KMS-11 (cell line): ENCODE data around the gene PCDH15.

Source experiments
- H2AFZ ChIP-seq: fragments of 200-600 bp; sonication (generic); 2 replicates; pipeline ENCODE4 v1.6.1; 2016; ENCODE audit warnings: antibody characterized with exemption, mixed run types, low read depth
- H3K27ac ChIP-seq: fragments of 200-600 bp; sonication (generic); 2 replicates; pipeline ENCODE4 v1.6.1; 2016; ENCODE audit warnings: mild to moderate bottlenecking, mixed run types
- H3K27me3 ChIP-seq: fragments of 200-600 bp; sonication (generic); 2 replicates; pipeline ENCODE4 v1.6.1; 2017; ENCODE audit warnings: mild to moderate bottlenecking, low read depth, mixed run types, moderate library complexity; ENCODE audit not compliant: insufficient read depth
- H3K36me3 ChIP-seq: fragments of 200-600 bp; sonication (generic); 2 replicates; pipeline ENCODE4 v1.6.1; 2017; ENCODE audit warnings: mild to moderate bottlenecking, mixed run types; ENCODE audit not compliant: insufficient read depth
- H3K4me1 ChIP-seq: fragments of 200-600 bp; sonication (generic); 2 replicates; pipeline ENCODE4 v1.6.1; 2016; ENCODE audit warnings: mild to moderate bottlenecking, low read depth, mixed run types; ENCODE audit not compliant: poor library complexity, severe bottlenecking
- H3K4me2 ChIP-seq: fragments of 200-600 bp; sonication (generic); 2 replicates; pipeline ENCODE4 v1.7.0; 2016; ENCODE audit warnings: mild to moderate bottlenecking, mixed run types
- H3K4me3 ChIP-seq: fragments of 200-600 bp; sonication (generic); IDR thresholded peaks from 2 replicates; pipeline ENCODE4 v1.6.1; 2017; ENCODE audit warnings: low read depth, low read length, mixed read lengths; ENCODE audit not compliant: insufficient read depth
- H3K79me2 ChIP-seq: fragments of 200-600 bp; sonication (generic); 2 replicates; pipeline ENCODE4 v1.6.1; 2016; ENCODE audit warnings: low read depth, mixed run types; ENCODE audit not compliant: insufficient read depth
- H3K9ac ChIP-seq: fragments of 200-600 bp; sonication (generic); 2 replicates; pipeline ENCODE4 v1.6.1; 2016; ENCODE audit warnings: mild to moderate bottlenecking, mixed run types
- H4K20me1 ChIP-seq: fragments of 200-600 bp; sonication (generic); 2 replicates; pipeline ENCODE4 v1.6.1; 2016; ENCODE audit warnings: mild to moderate bottlenecking, mixed run types; ENCODE audit not compliant: insufficient read depth
- CTCF ChIP-seq: fragments of 200-600 bp; sonication (generic); conservative IDR thresholded peaks from 2 replicates; pipeline ENCODE4 v1.6.1; 2017; ENCODE audit warnings: low read depth, mild to moderate bottlenecking, antibody characterized with exemption, low read length, moderate library complexity, mixed read lengths

The PCDH15 gene

GRCh38 chr10:54137396-54137795, 663.6 kb downstream of the PCDH15 start:
- Histone ChIP-seq H3K79me2 (no peaks in the 10 kb centered on the region), H3K9ac (no peak overlapping the region), H3K27me3 (no peaks in the 10 kb centered on the region), H3K36me3 (no peaks in the 10 kb centered on the region), H3K4me3 (no peak overlapping the region), H2AFZ (no peak overlapping the region), H3K4me2 (no peak overlapping the region), H3K27ac (no peak overlapping the region), H3K4me1 (no peaks in the 10 kb centered on the region), H4K20me1 (no peaks in the 10 kb centered on the region)
- TF ChIP-seq CTCF, result no peak

GRCh38 chr10:54133203-54133602, 667.8 kb downstream of the PCDH15 start:
- no peaks in the 10 kb centered on the region for H4K20me1 ChIP-seq
- H3K27me3 ChIP-seq, result no peaks in the 10 kb centered on the region
- H3K4me3 ChIP-seq, result no peak overlapping the region
- H3K27ac ChIP-seq, result no peak overlapping the region
- H3K36me3 ChIP-seq, result no peaks in the 10 kb centered on the region
- no peak overlapping the region for H3K4me2 ChIP-seq
- no peaks in the 10 kb centered on the region for H3K4me1 ChIP-seq
- H2AFZ ChIP-seq, result no peak overlapping the region
- H3K79me2 ChIP-seq, result no peaks in the 10 kb centered on the region
- peak; percentile 41 for TF ChIP-seq CTCF
- no peak overlapping the region for H3K9ac ChIP-seq

GRCh38 chr10:54131833-54132232, 669.2 kb downstream of the PCDH15 start:
- H3K4me2 ChIP-seq, result no peak overlapping the region
- no peak overlapping the region for H3K9ac ChIP-seq
- no peak for TF ChIP-seq CTCF

GRCh38 chr10:54130394-54130793, 670.6 kb downstream of the PCDH15 start:
- TF ChIP-seq CTCF, result no peak
- Histone ChIP-seq H3K4me3 (no peak overlapping the region), H3K4me2 (no peak overlapping the region), H3K79me2 (no peaks in the 10 kb centered on the region), H3K27ac (no peak overlapping the region), H4K20me1 (no peaks in the 10 kb centered on the region), H3K27me3 (no peaks in the 10 kb centered on the region), H3K36me3 (no peaks in the 10 kb centered on the region), H2AFZ (no peak overlapping the region), H3K4me1 (no peaks in the 10 kb centered on the region), H3K9ac (no peak overlapping the region)

More at GRCh38 chr10:54131833-54132232, 669.2 kb downstream of the PCDH15 start:
- Histone ChIP-seq H3K27me3 (no peaks in the 10 kb centered on the region), H3K27ac (no peak overlapping the region), H3K36me3 (no peaks in the 10 kb centered on the region), H4K20me1 (no peaks in the 10 kb centered on the region), H2AFZ (no peak overlapping the region), H3K79me2 (no peaks in the 10 kb centered on the region), H3K4me1 (no peaks in the 10 kb centered on the region), H3K4me3 (no peak overlapping the region)
